ENCODE measurements around the gene GGTLC3.
"Not testable (repeated sequence)": the region's sequence is repeated elsewhere in the genome, so short reads cannot be mapped to it uniquely, and the experiment has no call there.

GGTLC3 gene

DNA sequence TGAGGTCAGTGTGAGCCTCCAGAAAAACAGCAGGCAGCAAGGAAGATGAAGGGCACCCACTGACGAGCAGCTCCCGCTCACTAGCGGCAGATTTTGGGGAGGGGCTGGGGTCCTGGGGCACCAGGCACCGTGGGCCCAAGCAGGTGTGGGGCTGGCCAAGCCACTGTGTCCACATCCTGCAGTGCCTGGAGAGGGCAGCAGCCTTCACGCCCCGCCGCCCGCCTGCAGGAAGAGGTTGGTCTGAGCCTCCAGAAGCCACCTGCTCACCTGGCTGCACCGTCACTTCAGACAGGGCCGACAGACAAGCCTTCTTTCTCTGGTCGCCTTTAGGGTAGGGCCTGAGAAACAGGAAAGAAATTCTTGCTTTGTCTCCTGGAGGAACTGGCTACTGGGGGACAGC is 25.4 kb upstream of the GGTLC3 start:
- H3K9me3 ChIP-seq (ENCODE audit: control insufficient read depth in 1 of 2, low read length in 2 of 2); H3K36me3 ChIP-seq (ENCODE audit: control insufficient read depth in 1 of 2, insufficient read depth in 2 of 2, low read length in 2 of 2); H3K9ac ChIP-seq (ENCODE audit: low read depth in 1 of 2, low read length in 2 of 2); H3K27me3 ChIP-seq (ENCODE audit: control insufficient read depth in 1 of 2, insufficient read depth in 2 of 2, low read length in 2 of 2); H3K4me1 ChIP-seq (ENCODE audit: control insufficient read depth in 1 of 2, insufficient read depth in 2 of 2, low read length in 2 of 2); H3K4me3 ChIP-seq (ENCODE audit: low read depth in 1 of 2, low read length in 2 of 2); H3K27ac ChIP-seq (ENCODE audit: low read depth, low read length): not testable (repeated sequence)

GRCh38 chr22:18539994-18540393 is 22.0 kb upstream of the GGTLC3 start:
- not testable (repeated sequence) for H3K9ac ChIP-seq (ENCODE audit: low read depth in 1 of 2, low read length in 2 of 2); H3K4me3 ChIP-seq (ENCODE audit: low read depth in 1 of 2, low read length in 2 of 2); H3K27me3 ChIP-seq (ENCODE audit: control insufficient read depth in 1 of 2, insufficient read depth in 2 of 2, low read length in 2 of 2); H3K27ac ChIP-seq (ENCODE audit: low read depth, low read length); H3K9me3 ChIP-seq (ENCODE audit: control insufficient read depth in 1 of 2, low read length in 2 of 2); H3K36me3 ChIP-seq (ENCODE audit: control insufficient read depth in 1 of 2, insufficient read depth in 2 of 2, low read length in 2 of 2); H3K4me1 ChIP-seq (ENCODE audit: control insufficient read depth in 1 of 2, insufficient read depth in 2 of 2, low read length in 2 of 2)

DNA sequence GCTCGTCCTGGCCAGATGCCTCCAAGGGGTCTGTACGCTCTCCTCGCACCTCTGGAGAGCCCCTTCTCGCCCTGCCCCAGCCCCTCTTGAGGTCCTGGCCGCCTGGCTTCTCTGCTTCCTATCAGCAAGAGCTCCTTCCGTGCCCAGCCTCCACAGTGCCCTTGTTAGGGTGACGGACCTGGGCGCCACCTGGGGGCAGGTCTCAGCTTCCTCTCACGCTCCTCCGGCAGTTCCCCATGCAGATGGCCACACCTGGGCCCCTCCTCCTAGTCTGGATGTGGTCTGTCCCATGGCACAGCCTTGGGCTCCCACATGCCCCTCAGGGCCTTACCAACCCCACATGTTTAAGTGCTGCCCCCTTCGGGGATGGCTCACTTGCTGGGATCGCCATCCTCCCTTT is 16.4 kb upstream of the GGTLC3 start:
- H3K36me3 ChIP-seq (ENCODE audit: control insufficient read depth in 1 of 2, insufficient read depth in 2 of 2, low read length in 2 of 2); H3K9ac ChIP-seq (ENCODE audit: low read depth in 1 of 2, low read length in 2 of 2); H3K27ac ChIP-seq (ENCODE audit: low read depth, low read length); H3K9me3 ChIP-seq (ENCODE audit: control insufficient read depth in 1 of 2, low read length in 2 of 2); H3K4me3 ChIP-seq (ENCODE audit: low read depth in 1 of 2, low read length in 2 of 2); H3K4me1 ChIP-seq (ENCODE audit: control insufficient read depth in 1 of 2, insufficient read depth in 2 of 2, low read length in 2 of 2); H3K27me3 ChIP-seq (ENCODE audit: control insufficient read depth in 1 of 2, insufficient read depth in 2 of 2, low read length in 2 of 2): not testable (repeated sequence)

DNA sequence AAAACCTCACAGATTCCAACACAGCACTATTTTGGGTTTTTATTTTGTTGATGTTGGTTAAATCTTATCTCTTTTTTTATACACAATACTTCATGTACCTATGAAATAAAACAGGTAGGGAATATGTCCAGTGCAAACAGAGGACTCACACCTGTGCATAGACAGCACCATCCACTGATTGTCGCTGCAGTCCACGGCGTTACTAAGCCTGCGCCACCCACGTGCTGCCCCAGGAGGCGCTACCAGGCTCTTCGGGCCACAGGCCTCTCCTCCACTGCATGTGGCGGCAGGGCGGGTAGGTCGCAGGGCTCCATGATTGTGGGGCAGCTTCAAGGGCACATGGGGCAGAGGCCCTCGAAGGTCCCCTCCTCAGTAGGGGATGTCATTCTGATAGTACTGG is 15.7 kb upstream of the GGTLC3 start:
- H3K4me1 ChIP-seq (ENCODE audit: control insufficient read depth in 1 of 2, insufficient read depth in 2 of 2, low read length in 2 of 2); H3K27ac ChIP-seq (ENCODE audit: low read depth, low read length); H3K9me3 ChIP-seq (ENCODE audit: control insufficient read depth in 1 of 2, low read length in 2 of 2); H3K9ac ChIP-seq (ENCODE audit: low read depth in 1 of 2, low read length in 2 of 2); H3K27me3 ChIP-seq (ENCODE audit: control insufficient read depth in 1 of 2, insufficient read depth in 2 of 2, low read length in 2 of 2); H3K36me3 ChIP-seq (ENCODE audit: control insufficient read depth in 1 of 2, insufficient read depth in 2 of 2, low read length in 2 of 2); H3K4me3 ChIP-seq (ENCODE audit: low read depth in 1 of 2, low read length in 2 of 2): not testable (repeated sequence)

GRCh38 chr22:18529416-18530145 is 11.6 kb upstream of the GGTLC3 start:
- H3K4me3 ChIP-seq (ENCODE audit: low read depth in 1 of 2, low read length in 2 of 2); H3K27me3 ChIP-seq (ENCODE audit: control insufficient read depth in 1 of 2, insufficient read depth in 2 of 2, low read length in 2 of 2); H3K9ac ChIP-seq (ENCODE audit: low read depth in 1 of 2, low read length in 2 of 2); H3K27ac ChIP-seq (ENCODE audit: low read depth, low read length); H3K9me3 ChIP-seq (ENCODE audit: control insufficient read depth in 1 of 2, low read length in 2 of 2); H3K36me3 ChIP-seq (ENCODE audit: control insufficient read depth in 1 of 2, insufficient read depth in 2 of 2, low read length in 2 of 2); H3K4me1 ChIP-seq (ENCODE audit: control insufficient read depth in 1 of 2, insufficient read depth in 2 of 2, low read length in 2 of 2): not testable (repeated sequence)

DNA sequence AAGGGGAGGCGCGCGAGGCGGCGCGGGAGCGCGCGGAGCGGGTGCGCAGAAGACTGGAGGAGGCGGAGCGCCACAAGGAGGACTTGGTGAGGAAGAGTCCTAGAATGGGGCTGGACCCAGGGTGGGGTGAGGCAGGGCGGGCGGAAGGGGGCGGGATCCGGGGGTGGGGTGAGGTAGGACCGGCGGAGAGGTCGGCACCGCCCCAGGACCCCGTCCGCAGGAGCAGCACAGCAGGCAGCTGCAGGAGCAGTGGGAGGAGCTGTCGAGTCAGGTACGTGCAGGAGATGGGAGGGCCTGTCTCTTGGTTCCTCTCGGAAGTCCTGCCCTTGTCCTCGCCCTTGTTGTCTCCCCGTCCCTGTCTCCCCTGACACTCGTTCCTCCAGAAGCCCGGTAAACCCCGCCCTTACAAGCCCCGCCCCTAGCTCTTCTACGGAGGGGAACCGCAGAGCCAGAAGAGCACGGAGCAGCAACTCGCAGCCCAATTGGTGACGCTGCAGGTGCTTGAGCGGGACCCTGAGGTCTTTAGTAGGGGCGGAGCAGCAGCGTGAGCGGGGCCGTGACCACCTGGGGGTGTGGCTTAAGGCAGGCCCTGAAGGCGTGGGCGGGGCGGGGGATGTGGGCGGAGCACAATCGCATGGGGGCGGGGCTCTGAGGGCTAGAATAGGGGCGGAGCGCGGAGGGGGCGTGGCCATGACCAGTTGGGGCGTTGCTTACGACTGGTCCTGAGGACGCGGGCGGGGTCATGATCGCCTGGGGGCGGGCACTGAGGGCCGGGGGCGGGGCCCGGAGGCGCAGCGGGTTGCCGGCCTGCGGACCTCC is 10.8 kb upstream of the GGTLC3 start:
- not testable (repeated sequence) for H3K4me3 ChIP-seq (ENCODE audit: low read depth in 1 of 2, low read length in 2 of 2); H3K27ac ChIP-seq (ENCODE audit: low read depth, low read length)

DNA sequence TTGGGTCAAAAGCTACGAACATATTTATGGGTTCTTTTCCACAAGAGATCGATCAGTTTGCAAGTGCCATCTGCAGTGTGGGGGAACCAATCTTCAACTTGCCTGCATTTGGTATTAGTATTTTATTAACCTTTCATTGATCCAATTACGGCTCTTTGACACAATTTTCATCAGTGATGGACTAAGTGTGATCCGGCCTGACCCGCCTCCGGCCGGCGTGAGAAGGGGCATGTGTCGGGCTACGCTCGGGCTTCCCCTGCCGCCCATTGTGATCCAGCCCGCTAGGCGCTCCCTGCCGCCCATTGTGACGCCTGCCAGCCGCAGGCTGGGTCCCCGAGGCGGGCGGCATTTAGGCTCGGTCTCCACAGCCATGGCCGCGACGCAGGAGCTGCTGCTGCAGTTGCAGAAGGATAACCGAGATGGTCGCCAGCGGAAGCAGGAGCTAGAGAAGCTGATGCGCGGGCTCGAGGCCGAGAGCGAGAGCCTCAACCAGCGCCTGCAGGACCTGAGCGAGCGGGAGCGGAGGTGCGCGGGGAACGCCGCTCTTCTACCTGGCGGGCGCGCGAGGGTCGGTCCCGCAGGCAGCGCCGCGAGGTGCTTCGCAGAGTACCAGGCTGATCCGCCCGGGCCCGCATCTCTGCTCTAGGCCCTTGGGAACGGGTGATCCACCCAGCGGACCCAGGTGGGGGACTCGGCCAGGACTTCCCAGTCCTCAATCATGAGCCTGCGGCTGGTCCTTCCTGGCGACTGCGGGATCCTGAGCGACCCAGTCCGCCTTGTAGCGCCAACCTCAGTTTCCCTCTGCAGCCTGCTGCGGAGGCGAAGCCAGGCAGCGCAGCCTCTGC is 10.0 kb upstream of the GGTLC3 start, which contains the start of gene TMEM191B:
TSS of gene TMEM191B (plus strand) at position 51 of the 845 bp plus-strand sequence. CDS start at position 230, 179 bp downstream.
- H3K9me3 ChIP-seq (ENCODE audit: control insufficient read depth in 1 of 2, low read length in 2 of 2); H3K9ac ChIP-seq (ENCODE audit: low read depth in 1 of 2, low read length in 2 of 2); H3K4me1 ChIP-seq (ENCODE audit: control insufficient read depth in 1 of 2, insufficient read depth in 2 of 2, low read length in 2 of 2); H3K36me3 ChIP-seq (ENCODE audit: control insufficient read depth in 1 of 2, insufficient read depth in 2 of 2, low read length in 2 of 2); H3K27ac ChIP-seq (ENCODE audit: low read depth, low read length); H3K4me3 ChIP-seq (ENCODE audit: low read depth in 1 of 2, low read length in 2 of 2); H3K27me3 ChIP-seq (ENCODE audit: control insufficient read depth in 1 of 2, insufficient read depth in 2 of 2, low read length in 2 of 2): not testable (repeated sequence)

More for the DNA sequence above, 10.8 kb upstream of the GGTLC3 start:
- H3K9ac ChIP-seq (ENCODE audit: low read depth in 1 of 2, low read length in 2 of 2); H3K4me1 ChIP-seq (ENCODE audit: control insufficient read depth in 1 of 2, insufficient read depth in 2 of 2, low read length in 2 of 2); H3K36me3 ChIP-seq (ENCODE audit: control insufficient read depth in 1 of 2, insufficient read depth in 2 of 2, low read length in 2 of 2); H3K27me3 ChIP-seq (ENCODE audit: control insufficient read depth in 1 of 2, insufficient read depth in 2 of 2, low read length in 2 of 2); H3K9me3 ChIP-seq (ENCODE audit: control insufficient read depth in 1 of 2, low read length in 2 of 2): not testable (repeated sequence)

GRCh38 chr22:18523328-18523727 is 5.4 kb upstream of the GGTLC3 start:
- not testable (repeated sequence) for H3K27me3 ChIP-seq (ENCODE audit: control insufficient read depth in 1 of 2, insufficient read depth in 2 of 2, low read length in 2 of 2); H3K4me1 ChIP-seq (ENCODE audit: control insufficient read depth in 1 of 2, insufficient read depth in 2 of 2, low read length in 2 of 2)

DNA sequence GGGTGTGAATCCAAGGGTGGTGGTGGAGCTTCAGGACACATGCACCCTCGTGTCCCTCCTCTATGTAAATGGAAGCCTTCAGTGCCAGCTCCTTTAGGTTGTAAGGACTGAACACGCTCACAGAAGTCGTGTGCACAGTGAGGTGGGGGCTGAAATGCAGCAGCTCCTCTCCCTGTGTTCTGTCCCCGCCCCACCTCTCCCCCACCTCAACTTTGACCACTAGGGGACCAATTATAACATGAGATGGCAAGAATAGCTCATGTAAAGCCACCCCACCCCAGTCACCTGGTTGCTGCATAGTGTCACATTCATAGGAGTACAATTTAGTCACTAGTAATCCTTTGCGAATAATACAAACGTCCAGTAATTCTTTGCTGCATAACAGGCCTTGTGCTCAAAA is 4.8 kb upstream of the GGTLC3 start:
- not testable (repeated sequence) for H3K36me3 ChIP-seq (ENCODE audit: control insufficient read depth in 1 of 2, insufficient read depth in 2 of 2, low read length in 2 of 2); H3K9ac ChIP-seq (ENCODE audit: low read depth in 1 of 2, low read length in 2 of 2); H3K4me3 ChIP-seq (ENCODE audit: low read depth in 1 of 2, low read length in 2 of 2); H3K27me3 ChIP-seq (ENCODE audit: control insufficient read depth in 1 of 2, insufficient read depth in 2 of 2, low read length in 2 of 2); H3K9me3 ChIP-seq (ENCODE audit: control insufficient read depth in 1 of 2, low read length in 2 of 2); H3K4me1 ChIP-seq (ENCODE audit: control insufficient read depth in 1 of 2, insufficient read depth in 2 of 2, low read length in 2 of 2); H3K27ac ChIP-seq (ENCODE audit: low read depth, low read length)

More at GRCh38 chr22:18523328-18523727, 5.4 kb upstream of the GGTLC3 start:
- H3K27ac ChIP-seq (ENCODE audit: low read depth, low read length); H3K9ac ChIP-seq (ENCODE audit: low read depth in 1 of 2, low read length in 2 of 2); H3K4me3 ChIP-seq (ENCODE audit: low read depth in 1 of 2, low read length in 2 of 2); H3K9me3 ChIP-seq (ENCODE audit: control insufficient read depth in 1 of 2, low read length in 2 of 2); H3K36me3 ChIP-seq (ENCODE audit: control insufficient read depth in 1 of 2, insufficient read depth in 2 of 2, low read length in 2 of 2): not testable (repeated sequence)

DNA sequence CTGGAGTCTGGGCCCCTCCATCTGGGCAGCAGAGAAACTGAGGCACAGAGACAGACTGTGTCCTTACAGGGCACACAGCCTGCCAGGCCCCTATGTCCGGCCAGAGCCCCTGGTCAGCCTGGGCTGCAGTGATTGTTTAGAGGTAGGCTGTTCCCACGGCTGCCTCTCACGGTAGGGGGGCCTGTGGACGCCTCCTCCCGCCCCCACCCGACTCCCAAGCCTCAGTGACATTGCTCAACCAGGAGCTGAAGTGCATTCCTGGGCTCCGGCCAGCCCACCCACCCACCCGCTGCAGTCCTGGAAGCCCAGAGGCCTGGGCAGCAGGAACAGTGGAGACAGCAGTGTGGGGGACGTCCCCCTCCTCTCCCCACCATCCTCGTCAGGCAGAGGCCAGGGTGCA is 4.5 kb downstream of the GGTLC3 start:
- not testable (repeated sequence) for H3K4me3 ChIP-seq (ENCODE audit: low read depth in 1 of 2, low read length in 2 of 2); H3K4me1 ChIP-seq (ENCODE audit: control insufficient read depth in 1 of 2, insufficient read depth in 2 of 2, low read length in 2 of 2); H3K27me3 ChIP-seq (ENCODE audit: control insufficient read depth in 1 of 2, insufficient read depth in 2 of 2, low read length in 2 of 2); H3K36me3 ChIP-seq (ENCODE audit: control insufficient read depth in 1 of 2, insufficient read depth in 2 of 2, low read length in 2 of 2); H3K9ac ChIP-seq (ENCODE audit: low read depth in 1 of 2, low read length in 2 of 2); H3K9me3 ChIP-seq (ENCODE audit: control insufficient read depth in 1 of 2, low read length in 2 of 2); H3K27ac ChIP-seq (ENCODE audit: low read depth, low read length)
